DMS53 treated with DMSO at 0.1 percent for 48 hours (cell line): ENCODE data around the gene MED8.
"Not testable (repeated sequence)": the region's sequence is repeated elsewhere in the genome, so short reads cannot be mapped to it uniquely, and the experiment has no call there.

Experiments used
- DNase-seq: peaks from one replicate; lab custom pipeline; 2025; ENCODE audit not compliant: unreplicated experiment; lab: John Stamatoyannopoulos, UW

MED8 gene

GRCh38 chr1:43421976-43422750, 32.6 kb upstream of the MED8 start:
- DNase-seq = no peak

- no peak for DNase-seq
Measured at GRCh38 chr1:43421396-43421795, 31.8 kb upstream of the MED8 start.

GRCh38 chr1:43420874-43421273, 31.3 kb upstream of the MED8 start:
- DNase-seq = no peak

GRCh38 chr1:43419627-43420425, 30.2 kb upstream of the MED8 start:
- no peak for DNase-seq

GRCh38 chr1:43418858-43419257, 29.3 kb upstream of the MED8 start:
- DNase-seq = no peak

- DNase-seq = no peak
Measured at GRCh38 chr1:43415901-43416300, 26.3 kb upstream of the MED8 start.

GRCh38 chr1:43414634-43415223, 25.1 kb upstream of the MED8 start:
- peak; percentile 48 for DNase-seq

GRCh38 chr1:43413426-43413825, 23.8 kb upstream of the MED8 start:
- not testable (repeated sequence) for DNase-seq

GRCh38 chr1:43410571-43410970, 21.0 kb upstream of the MED8 start:
- DNase-seq = no peak

- no peak for DNase-seq
Measured at GRCh38 chr1:43405876-43406234, 16.3 kb upstream of the MED8 start.

- no peak for DNase-seq
Measured at GRCh38 chr1:43405219-43405875, 15.7 kb upstream of the MED8 start.

GRCh38 chr1:43404353-43404752, 14.8 kb upstream of the MED8 start:
- DNase-seq = no peak

GRCh38 chr1:43402089-43402865, 12.7 kb upstream of the MED8 start:
- DNase-seq = no peak

- DNase-seq = not testable (repeated sequence)
Measured at GRCh38 chr1:43400441-43400840, 10.8 kb upstream of the MED8 start.

- no peak for DNase-seq
Measured at GRCh38 chr1:43398227-43398626, 8.6 kb upstream of the MED8 start.

GRCh38 chr1:43396059-43396458, 6.5 kb upstream of the MED8 start:
- no peak for DNase-seq

GRCh38 chr1:43395523-43395922, 5.9 kb upstream of the MED8 start:
- DNase-seq = no peak

GRCh38 chr1:43392702-43393101, 3.1 kb upstream of the MED8 start:
- no peak for DNase-seq

- no peak for DNase-seq
Measured at GRCh38 chr1:43388613-43389012, 987 bp downstream of the MED8 start.

GRCh38 chr1:43387976-43388599, 1.5 kb downstream of the MED8 start:
- no peak for DNase-seq
